ENCODE measurements around the gene SLC4A2.
A peak's percentile ranks its signal among the peaks of the same experiment; 100 is the strongest.

SLC4A2 gene

GRCh38 chr7:151015967-151016366 is 43.4 kb upstream of the SLC4A2 start:
- H3K27ac ChIP-seq (ENCODE audit: low read depth, low read length), result no peak overlapping the region
- peaks cover 54% of the 10 kb centered on the region for H3K4me1 ChIP-seq (ENCODE audit: control insufficient read depth, insufficient read depth, low read length)
- no peaks in the 10 kb centered on the region; the same call in 1 of the 2 replicates for H3K36me3 ChIP-seq (ENCODE audit: control insufficient read depth, insufficient read depth, low read length)
- H3K4me3 ChIP-seq (ENCODE audit: low read depth, low read length), result no peak overlapping the region
- no peaks in the 10 kb centered on the region for H3K9me3 ChIP-seq (ENCODE audit: control insufficient read depth, insufficient read depth, low read depth, low read length)
- peaks cover 41% of the 10 kb centered on the region for H3K27me3 ChIP-seq (ENCODE audit: control insufficient read depth, insufficient read depth, low read length)
- H3K9ac ChIP-seq (ENCODE audit: low read length), result no peak overlapping the region

- Histone ChIP-seq H3K4me1 (ENCODE audit: control insufficient read depth, insufficient read depth, low read length) (peaks cover 53% of the 10 kb centered on the region), H3K9me3 (ENCODE audit: control insufficient read depth, insufficient read depth, low read depth, low read length) (no peaks in the 10 kb centered on the region), H3K36me3 (ENCODE audit: control insufficient read depth, insufficient read depth, low read length) (no peaks in the 10 kb centered on the region; the same call in 1 of the 2 replicates), H3K4me3 (ENCODE audit: low read depth, low read length) (no peak overlapping the region), H3K27ac (ENCODE audit: low read depth, low read length) (no peak overlapping the region), H3K9ac (ENCODE audit: low read length) (no peak overlapping the region), H3K27me3 (ENCODE audit: control insufficient read depth, insufficient read depth, low read length) (peaks cover 41% of the 10 kb centered on the region)
These were observed 42.9 kb upstream of the SLC4A2 start for GRCh38 chr7:151016505-151016904.

- H3K27me3 ChIP-seq (ENCODE audit: control insufficient read depth, insufficient read depth, low read length), result peaks cover 41% of the 10 kb centered on the region
- H3K9me3 ChIP-seq (ENCODE audit: control insufficient read depth, insufficient read depth, low read depth, low read length), result no peaks in the 10 kb centered on the region
- H3K4me3 ChIP-seq (ENCODE audit: low read depth, low read length), result no peak overlapping the region
- no peak overlapping the region for H3K9ac ChIP-seq (ENCODE audit: low read length)
- no peak overlapping the region for H3K27ac ChIP-seq (ENCODE audit: low read depth, low read length)
- no peaks in the 10 kb centered on the region; the same call in 1 of the 2 replicates for H3K36me3 ChIP-seq (ENCODE audit: control insufficient read depth, insufficient read depth, low read length)
- peaks cover 53% of the 10 kb centered on the region for H3K4me1 ChIP-seq (ENCODE audit: control insufficient read depth, insufficient read depth, low read length)
These were observed 42.4 kb upstream of the SLC4A2 start for GRCh38 chr7:151016942-151017341.

- H3K27me3 ChIP-seq (ENCODE audit: control insufficient read depth, insufficient read depth, low read length), result peaks cover 41% of the 10 kb centered on the region
- no peaks in the 10 kb centered on the region for H3K9me3 ChIP-seq (ENCODE audit: control insufficient read depth, insufficient read depth, low read depth, low read length)
- no peak overlapping the region for H3K27ac ChIP-seq (ENCODE audit: low read depth, low read length)
- peak overlapping the region; percentile 50 for H3K4me3 ChIP-seq (ENCODE audit: low read depth, low read length)
- H3K36me3 ChIP-seq (ENCODE audit: control insufficient read depth, insufficient read depth, low read length), result no peaks in the 10 kb centered on the region; the same call in 1 of the 2 replicates
- H3K9ac ChIP-seq (ENCODE audit: low read length), result no peak overlapping the region
- H3K4me1 ChIP-seq (ENCODE audit: control insufficient read depth, insufficient read depth, low read length), result peaks cover 50% of the 10 kb centered on the region
These were observed 41.9 kb upstream of the SLC4A2 start for GRCh38 chr7:151017370-151017952.

- Histone ChIP-seq H3K4me1 (ENCODE audit: control insufficient read depth, insufficient read depth, low read length) (peaks cover 46% of the 10 kb centered on the region), H3K9me3 (ENCODE audit: control insufficient read depth, insufficient read depth, low read depth, low read length) (no peaks in the 10 kb centered on the region), H3K9ac (ENCODE audit: low read length) (no peak overlapping the region), H3K27me3 (ENCODE audit: control insufficient read depth, insufficient read depth, low read length) (peaks cover 41% of the 10 kb centered on the region), H3K36me3 (ENCODE audit: control insufficient read depth, insufficient read depth, low read length) (no peaks in the 10 kb centered on the region; the same call in 1 of the 2 replicates), H3K27ac (ENCODE audit: low read depth, low read length) (no peak overlapping the region), H3K4me3 (ENCODE audit: low read depth, low read length) (peak overlapping the region; percentile 50)
These were observed 41.4 kb upstream of the SLC4A2 start for GRCh38 chr7:151017953-151018420.

- Histone ChIP-seq H3K36me3 (ENCODE audit: control insufficient read depth, insufficient read depth, low read length) (no peaks in the 10 kb centered on the region; the same call in 1 of the 2 replicates), H3K9me3 (ENCODE audit: control insufficient read depth, insufficient read depth, low read depth, low read length) (no peaks in the 10 kb centered on the region), H3K9ac (ENCODE audit: low read length) (no peak overlapping the region), H3K4me3 (ENCODE audit: low read depth, low read length) (peak overlapping the region; percentile 36), H3K4me1 (ENCODE audit: control insufficient read depth, insufficient read depth, low read length) (peaks cover 43% of the 10 kb centered on the region), H3K27ac (ENCODE audit: low read depth, low read length) (no peak overlapping the region), H3K27me3 (ENCODE audit: control insufficient read depth, insufficient read depth, low read length) (peaks cover 41% of the 10 kb centered on the region)
These were observed 40.8 kb upstream of the SLC4A2 start for GRCh38 chr7:151018421-151019129.

GRCh38 chr7:151019130-151019447 is 40.3 kb upstream of the SLC4A2 start:
- Histone ChIP-seq H3K4me1 (ENCODE audit: control insufficient read depth, insufficient read depth, low read length) (peaks cover 38% of the 10 kb centered on the region), H3K9ac (ENCODE audit: low read length) (no peak overlapping the region), H3K27me3 (ENCODE audit: control insufficient read depth, insufficient read depth, low read length) (peaks cover 41% of the 10 kb centered on the region), H3K9me3 (ENCODE audit: control insufficient read depth, insufficient read depth, low read depth, low read length) (no peaks in the 10 kb centered on the region), H3K4me3 (ENCODE audit: low read depth, low read length) (peak overlapping the region; percentile 30; the same call in 1 of the 2 replicates), H3K27ac (ENCODE audit: low read depth, low read length) (no peak overlapping the region), H3K36me3 (ENCODE audit: control insufficient read depth, insufficient read depth, low read length) (no peaks in the 10 kb centered on the region; the same call in 1 of the 2 replicates)

- Histone ChIP-seq H3K27ac (ENCODE audit: low read depth, low read length) (no peak overlapping the region), H3K27me3 (ENCODE audit: control insufficient read depth, insufficient read depth, low read length) (peaks cover 41% of the 10 kb centered on the region), H3K4me1 (ENCODE audit: control insufficient read depth, insufficient read depth, low read length) (peaks cover 40% of the 10 kb centered on the region), H3K9ac (ENCODE audit: low read length) (no peak overlapping the region), H3K4me3 (ENCODE audit: low read depth, low read length) (peak overlapping the region; percentile 27; the same call in 1 of the 2 replicates), H3K9me3 (ENCODE audit: control insufficient read depth, insufficient read depth, low read depth, low read length) (no peaks in the 10 kb centered on the region), H3K36me3 (ENCODE audit: control insufficient read depth, insufficient read depth, low read length) (no peaks in the 10 kb centered on the region; the same call in 1 of the 2 replicates)
These were observed 39.2 kb upstream of the SLC4A2 start for GRCh38 chr7:151020231-151020630.

- no peaks in the 10 kb centered on the region for H3K36me3 ChIP-seq (ENCODE audit: control insufficient read depth, insufficient read depth, low read length)
- H3K9me3 ChIP-seq (ENCODE audit: control insufficient read depth, insufficient read depth, low read depth, low read length), result no peaks in the 10 kb centered on the region
- H3K27ac ChIP-seq (ENCODE audit: low read depth, low read length), result no peak overlapping the region
- H3K4me3 ChIP-seq (ENCODE audit: low read depth, low read length), result no peak overlapping the region
- peaks cover 27% of the 10 kb centered on the region for H3K27me3 ChIP-seq (ENCODE audit: control insufficient read depth, insufficient read depth, low read length)
- no peak overlapping the region for H3K9ac ChIP-seq (ENCODE audit: low read length)
- peaks cover 44% of the 10 kb centered on the region for H3K4me1 ChIP-seq (ENCODE audit: control insufficient read depth, insufficient read depth, low read length)
These were observed 36.2 kb upstream of the SLC4A2 start for GRCh38 chr7:151023232-151023631.

- Histone ChIP-seq H3K27me3 (ENCODE audit: control insufficient read depth, insufficient read depth, low read length) (peaks cover 14% of the 10 kb centered on the region), H3K4me3 (ENCODE audit: low read depth, low read length) (no peak within 1 kb of the TSS), H3K4me1 (ENCODE audit: control insufficient read depth, insufficient read depth, low read length) (peaks cover 33% of the 10 kb centered on the region), H3K9ac (ENCODE audit: low read length) (no peak within 1 kb of the TSS), H3K27ac (ENCODE audit: low read depth, low read length) (no peak within 1 kb of the TSS), H3K9me3 (ENCODE audit: control insufficient read depth, insufficient read depth, low read depth, low read length) (no peaks in the 10 kb centered on the region), H3K36me3 (ENCODE audit: control insufficient read depth, insufficient read depth, low read length) (no peaks in the 10 kb centered on the region)
These were observed 34.8 kb upstream of the SLC4A2 start, which contains the start of gene ATG9B for GRCh38 chr7:151024435-151025056. Gene ATG9B (minus strand): TSS chr7:151024494. CDS start chr7:151024423, 71 bp downstream.
